Brain microvascular endothelial cell (primary cell): ENCODE results near the gene PPP2R3A.

Experiments
- DNase-seq: peaks from one replicate; pipeline ENCODE4 v3.0.0-alpha.2; 2020
- H3K27ac ChIP-seq: fragments of 250-450 bp; sonication (Bioruptor Pico); 2 replicates; pipeline ENCODE4 v1.5.1; 2020; ENCODE audit warnings: mild to moderate bottlenecking, moderate library complexity
- H3K27me3 ChIP-seq: fragments of 250-450 bp; sonication (Bioruptor Pico); replicated peaks from 2 replicates; pipeline ENCODE4 v1.5.1; 2020; ENCODE audit warnings: mild to moderate bottlenecking
- H3K36me3 ChIP-seq: fragments of 250-450 bp; sonication (Bioruptor Pico); replicated peaks from 2 replicates; pipeline ENCODE4 v1.5.1; 2020; ENCODE audit warnings: mild to moderate bottlenecking
- H3K4me3 ChIP-seq: 2 replicates; pipeline ENCODE4 v1.5.1; 2011; ENCODE audit warnings: low read depth, mild to moderate bottlenecking, control low read depth, low read length, moderate library complexity
- CTCF ChIP-seq: IDR thresholded peaks from 2 replicates; pipeline ENCODE4 v1.5.1; 2011; ENCODE audit warnings: low read depth, mild to moderate bottlenecking, moderate library complexity, low read length, control low read depth, inconsistent platforms; ENCODE audit errors: missing control alignments
- in situ Hi-C: cut with HindIII; loops from 2 replicates; pipeline ENCODE4 v1.10.0; 2017; ENCODE audit warnings: low sequenced_read_pairs, low pct_ligation_motif_present

PPP2R3A gene

DNA sequence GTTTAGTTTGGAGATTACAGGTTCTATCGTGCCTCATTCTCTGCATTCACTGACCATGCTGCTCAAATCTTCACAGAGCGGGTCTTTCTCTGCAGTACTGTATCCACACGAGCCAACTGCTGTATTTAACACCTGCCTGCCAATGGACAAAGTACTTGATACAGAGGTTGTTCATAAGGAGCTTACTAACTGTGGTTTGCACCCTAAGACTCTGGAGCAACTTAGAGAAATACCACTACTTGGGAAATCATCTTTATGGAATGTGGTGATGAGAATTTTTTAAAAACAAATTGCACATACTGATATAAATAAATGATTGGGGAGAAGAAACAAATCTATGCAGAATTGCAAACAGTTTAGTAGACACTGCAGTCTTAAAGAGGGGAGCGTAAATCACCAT lies 90.0 kb downstream of the PPP2R3A start:
- Histone ChIP-seq H3K36me3 (no peaks in the 10 kb centered on the region), H3K27ac (no peak overlapping the region), H3K4me3 (no peak overlapping the region), H3K27me3 (no peaks in the 10 kb centered on the region)
- DNase-seq: no peak
- TF ChIP-seq CTCF: no peak
- in situ Hi-C loops: no loop called here

DNA sequence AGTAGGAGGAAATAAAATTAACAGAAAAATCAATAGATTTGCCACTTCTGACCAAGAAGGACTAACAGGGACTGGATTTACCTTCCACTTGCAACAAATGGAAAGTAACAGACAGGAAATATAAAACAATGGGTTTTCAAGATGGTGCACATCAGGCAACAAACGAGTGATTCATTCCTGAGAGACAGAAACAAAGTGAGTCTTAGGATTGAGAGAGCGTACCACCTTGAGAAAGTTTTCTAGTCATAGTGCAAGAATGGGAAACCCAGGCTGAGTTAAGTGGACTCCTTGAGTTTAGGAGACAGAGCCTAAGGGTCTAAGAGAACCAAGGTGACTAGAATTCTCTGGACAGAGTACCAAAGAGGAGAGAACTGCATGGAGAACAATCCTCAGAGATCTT lies 101.7 kb downstream of the PPP2R3A start:
- TF ChIP-seq CTCF: no peak
- in situ Hi-C loops: no loop called here
- no peak for DNase-seq
- Histone ChIP-seq H3K36me3 (no peaks in the 10 kb centered on the region), H3K4me3 (no peak overlapping the region), H3K27me3 (no peaks in the 10 kb centered on the region), H3K27ac (no peak overlapping the region)

- no peak for TF ChIP-seq CTCF
- DNase-seq: no peak
- in situ Hi-C loops: no loop called here
- no peaks in the 10 kb centered on the region for H3K27me3 ChIP-seq
- no peak overlapping the region for H3K4me3 ChIP-seq
- no peaks in the 10 kb centered on the region for H3K36me3 ChIP-seq
- no peak overlapping the region for H3K27ac ChIP-seq
Measured at GRCh38 chr3:136068708-136069107, 103.2 kb downstream of the PPP2R3A start.

GRCh38 chr3:136069933-136070332 lies 104.4 kb downstream of the PPP2R3A start:
- no peak overlapping the region for H3K4me3 ChIP-seq

DNA sequence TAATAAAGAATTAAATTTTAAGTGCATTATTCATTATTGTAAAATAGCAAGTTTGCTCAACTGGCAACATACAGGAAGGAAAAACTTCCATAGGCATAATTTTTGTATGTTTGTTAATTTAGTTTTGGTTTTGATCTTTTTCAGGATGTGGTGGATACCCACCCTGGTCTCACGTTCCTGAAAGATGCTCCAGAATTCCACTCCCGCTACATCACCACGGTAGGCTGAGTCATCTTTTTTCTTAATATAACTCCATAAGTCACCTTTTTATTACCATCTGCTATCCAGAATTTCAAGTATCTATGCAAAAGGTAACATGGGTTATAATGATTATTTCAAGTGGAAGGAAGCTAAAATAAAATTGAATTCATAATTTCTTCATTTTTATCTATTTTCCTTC lies 104.8 kb downstream of the PPP2R3A start:
- DNase-seq: peak; percentile 65
- no peaks in the 10 kb centered on the region for H3K27me3 ChIP-seq
- in situ Hi-C loops: no loop called here
- no peaks in the 10 kb centered on the region for H3K36me3 ChIP-seq
- H3K4me3 ChIP-seq: no peak overlapping the region
- TF ChIP-seq CTCF: no peak
- H3K27ac ChIP-seq: no peak overlapping the region

More at GRCh38 chr3:136069933-136070332, 104.4 kb downstream of the PPP2R3A start:
- DNase-seq: no peak
- Histone ChIP-seq H3K27me3 (no peaks in the 10 kb centered on the region), H3K36me3 (no peaks in the 10 kb centered on the region), H3K27ac (no peak overlapping the region)
- no peak for TF ChIP-seq CTCF
- in situ Hi-C loops: no loop called here
